Gastrocnemius medialis (tissue), 4 donors: ENCODE results near the gene ACSM5.

Experiments
- POLR2A ChIP-seq, 2 donors: fragments of 450-650 bp; IDR thresholded peaks; one replicate each; pipeline ENCODE4 v1.6.1; 2017; ENCODE audit warnings: antibody characterized with exemption in 2 of 2, mild to moderate bottlenecking in 2 of 2, moderate library complexity in 2 of 2
- TF ChIP-seq, protein P1 (sequence below), 5 experiments: fragments of 450-650 bp in 3 of 5; fragments of 200-600 bp in 2 of 5; sonication (generic) in 2 of 5; IDR thresholded peaks in 4 of 5; conservative IDR thresholded peaks in 1 of 5; 1 replicate in 4 of 5; 2 replicates in 1 of 5; pipeline ENCODE4 v1.5.1; 2016 to 2019; ENCODE audit warnings: antibody characterized with exemption in 5 of 5, mild to moderate bottlenecking in 3 of 5, moderate library complexity in 3 of 5

DNA sequence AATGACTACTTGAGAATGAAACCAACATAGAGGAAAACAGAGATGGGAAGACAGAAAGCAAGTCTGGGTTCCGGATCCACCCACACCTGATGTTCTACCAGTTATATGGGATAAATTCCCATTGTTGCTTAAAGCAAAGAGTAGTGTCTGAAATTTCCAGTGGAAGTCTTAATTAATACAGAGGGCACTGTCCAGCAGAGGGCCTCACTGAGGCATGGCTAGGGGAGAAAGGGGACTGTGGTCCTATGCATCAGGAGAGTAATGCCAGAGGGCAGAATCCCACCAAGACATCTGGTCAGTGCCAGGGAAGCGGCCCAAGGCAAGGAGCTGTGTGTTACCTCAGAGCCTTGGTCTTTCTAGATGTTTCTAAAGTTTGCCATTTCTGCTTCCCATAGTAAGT is 49.3 kb upstream of the ACSM5 start:
- TF ChIP-seq POLR2A (IDR thresholded peaks at IDR 0.05), result no peak
- TF ChIP-seq, protein P1, sequence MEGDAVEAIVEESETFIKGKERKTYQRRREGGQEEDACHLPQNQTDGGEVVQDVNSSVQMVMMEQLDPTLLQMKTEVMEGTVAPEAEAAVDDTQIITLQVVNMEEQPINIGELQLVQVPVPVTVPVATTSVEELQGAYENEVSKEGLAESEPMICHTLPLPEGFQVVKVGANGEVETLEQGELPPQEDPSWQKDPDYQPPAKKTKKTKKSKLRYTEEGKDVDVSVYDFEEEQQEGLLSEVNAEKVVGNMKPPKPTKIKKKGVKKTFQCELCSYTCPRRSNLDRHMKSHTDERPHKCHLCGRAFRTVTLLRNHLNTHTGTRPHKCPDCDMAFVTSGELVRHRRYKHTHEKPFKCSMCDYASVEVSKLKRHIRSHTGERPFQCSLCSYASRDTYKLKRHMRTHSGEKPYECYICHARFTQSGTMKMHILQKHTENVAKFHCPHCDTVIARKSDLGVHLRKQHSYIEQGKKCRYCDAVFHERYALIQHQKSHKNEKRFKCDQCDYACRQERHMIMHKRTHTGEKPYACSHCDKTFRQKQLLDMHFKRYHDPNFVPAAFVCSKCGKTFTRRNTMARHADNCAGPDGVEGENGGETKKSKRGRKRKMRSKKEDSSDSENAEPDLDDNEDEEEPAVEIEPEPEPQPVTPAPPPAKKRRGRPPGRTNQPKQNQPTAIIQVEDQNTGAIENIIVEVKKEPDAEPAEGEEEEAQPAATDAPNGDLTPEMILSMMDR (IDR thresholded peaks at IDR 0.05 in 4 of 5, conservative IDR thresholded peaks at IDR 0.05 in 1 of 5), result no peak
